Prostate gland (tissue), 2 donors: ENCODE results near the gene LONRF2.

Experiments
- CTCF ChIP-seq, 4 experiments: fragments of 200-600 bp in 2 of 4; fragments of 450-650 bp in 2 of 4; sonication (generic) in 2 of 4; IDR thresholded peaks; 1 replicate in 3 of 4; 2 replicates in 1 of 4; pipeline ENCODE4 v1.5.1; 2016 to 2019; ENCODE audit warnings: antibody characterized with exemption in 4 of 4, mild to moderate bottlenecking in 2 of 4, moderate library complexity in 2 of 4
- POLR2A ChIP-seq: fragments of 450-650 bp; IDR thresholded peaks from one replicate; pipeline ENCODE4 v1.6.1; 2016; ENCODE audit warnings: antibody characterized with exemption, mild to moderate bottlenecking
- POLR2AphosphoS5 ChIP-seq: sonication (generic); formaldehyde crosslinking; IDR thresholded peaks from one replicate; pipeline ENCODE4 v1.6.1; 2017; ENCODE audit warnings: antibody characterized with exemption

GRCh38 chr2:100290718-100291151, 31.6 kb downstream of the LONRF2 start:
- TF ChIP-seq POLR2A (no peak), POLR2AphosphoS5 (no peak), CTCF (IDR thresholded peaks at IDR 0.05) (no peak)
